GM03348 (cell line): ENCODE measurements around the gene MED29.

Experiments used
- DNase-seq: peaks from one replicate; pipeline ENCODE4 v3.0.0; 2012; ENCODE audit warnings: low spot score

Gene MED29

GRCh38 chr19:39398297-39398864 lies 7.2 kb downstream of the MED29 start:
- peak; percentile 76 for DNase-seq

- no peak for DNase-seq
Observed at GRCh38 chr19:39399668-39400050, 8.5 kb downstream of the MED29 start.

- no peak for DNase-seq
Observed at GRCh38 chr19:39400061-39400460, 8.9 kb downstream of the MED29 start.

- no peak for DNase-seq
Observed at GRCh38 chr19:39401070-39401548, 9.9 kb downstream of the MED29 start.

- DNase-seq: no peak
Observed at GRCh38 chr19:39401549-39402345, 10.6 kb downstream of the MED29 start.

GRCh38 chr19:39402346-39403300 lies 11.4 kb downstream of the MED29 start:
- DNase-seq: peak; percentile 85

GRCh38 chr19:39403331-39404312 lies 12.4 kb downstream of the MED29 start:
- DNase-seq: peak; percentile 92

- no peak for DNase-seq
Observed at GRCh38 chr19:39405261-39405957, 14.2 kb downstream of the MED29 start.

- no peak for DNase-seq
Observed at GRCh38 chr19:39405958-39406655, 14.9 kb downstream of the MED29 start.

- peak; percentile 93 for DNase-seq
Observed at GRCh38 chr19:39406656-39407409, 15.7 kb downstream of the MED29 start, which contains the start of gene ZFP36. TSS of gene ZFP36 (plus strand) at chr19:39406847. CDS start at chr19:39406905, 58 bp downstream.

- DNase-seq: no peak
Observed at GRCh38 chr19:39407410-39407659, 16.2 kb downstream of the MED29 start.

GRCh38 chr19:39407660-39408391 lies 16.6 kb downstream of the MED29 start:
- peak; percentile 30 for DNase-seq

- DNase-seq: no peak
Observed at GRCh38 chr19:39408392-39409207, 17.4 kb downstream of the MED29 start.

- peak; percentile 89 for DNase-seq
Observed at GRCh38 chr19:39409208-39410016, 18.2 kb downstream of the MED29 start.

GRCh38 chr19:39410017-39410830 lies 19.0 kb downstream of the MED29 start:
- DNase-seq: peak; percentile 73

- no peak for DNase-seq
Observed at GRCh38 chr19:39410831-39411080, 19.6 kb downstream of the MED29 start.
